K562 treated with DMSO at 1 percent for 12 hours (cell line): ENCODE data around the gene ERBB3. TPM values are rescaled to one million over a fixed set of nuclear protein-coding genes. Genes with fewer than 3 reads are reported as not detected.

Experiments used
- total RNA-seq: library from RNA; unstranded; fragments of 300-600 nt; gene quantifications from 2 replicates; pipeline ENCODE4 v1.2.3, GENCODE V29; 2022; ENCODE audit not compliant: insufficient read depth

Gene ERBB3
- 4.0 and 6.2 TPM in 2 replicates for total RNA-seq

DNA sequence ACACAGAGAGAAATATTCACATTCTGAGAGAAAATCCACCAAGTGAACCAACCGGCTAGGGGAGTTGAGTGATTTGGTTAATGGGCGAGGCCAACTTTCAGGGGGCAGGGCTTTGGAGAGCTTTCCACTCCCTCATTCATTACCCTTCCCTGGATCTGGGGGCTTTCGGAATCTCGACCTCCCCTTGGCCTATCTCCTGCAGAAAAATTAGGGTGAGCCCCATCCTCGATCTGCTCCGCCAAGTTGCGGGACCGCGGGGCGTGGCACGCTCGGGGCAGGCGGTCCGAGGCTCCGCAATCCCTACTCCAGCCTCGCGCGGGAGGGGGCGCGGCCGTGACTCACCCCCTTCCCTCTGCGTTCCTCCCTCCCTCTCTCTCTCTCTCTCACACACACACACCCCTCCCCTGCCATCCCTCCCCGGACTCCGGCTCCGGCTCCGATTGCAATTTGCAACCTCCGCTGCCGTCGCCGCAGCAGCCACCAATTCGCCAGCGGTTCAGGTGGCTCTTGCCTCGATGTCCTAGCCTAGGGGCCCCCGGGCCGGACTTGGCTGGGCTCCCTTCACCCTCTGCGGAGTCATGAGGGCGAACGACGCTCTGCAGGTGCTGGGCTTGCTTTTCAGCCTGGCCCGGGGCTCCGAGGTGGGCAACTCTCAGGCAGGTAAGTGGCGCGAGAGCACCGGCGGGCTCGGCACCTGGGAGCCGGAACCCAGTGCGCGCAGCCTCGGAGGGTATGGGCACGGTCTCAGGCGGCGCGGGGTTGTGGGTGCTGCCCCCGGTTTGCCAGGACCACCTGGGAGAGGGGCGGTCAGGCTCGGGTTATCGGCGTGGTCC, at the start of gene ERBB3:
Gene ERBB3 (plus strand): TSS at position 443 of the 833 bp plus-strand sequence. CDS start 136 bp downstream, at position 579.

DNA sequence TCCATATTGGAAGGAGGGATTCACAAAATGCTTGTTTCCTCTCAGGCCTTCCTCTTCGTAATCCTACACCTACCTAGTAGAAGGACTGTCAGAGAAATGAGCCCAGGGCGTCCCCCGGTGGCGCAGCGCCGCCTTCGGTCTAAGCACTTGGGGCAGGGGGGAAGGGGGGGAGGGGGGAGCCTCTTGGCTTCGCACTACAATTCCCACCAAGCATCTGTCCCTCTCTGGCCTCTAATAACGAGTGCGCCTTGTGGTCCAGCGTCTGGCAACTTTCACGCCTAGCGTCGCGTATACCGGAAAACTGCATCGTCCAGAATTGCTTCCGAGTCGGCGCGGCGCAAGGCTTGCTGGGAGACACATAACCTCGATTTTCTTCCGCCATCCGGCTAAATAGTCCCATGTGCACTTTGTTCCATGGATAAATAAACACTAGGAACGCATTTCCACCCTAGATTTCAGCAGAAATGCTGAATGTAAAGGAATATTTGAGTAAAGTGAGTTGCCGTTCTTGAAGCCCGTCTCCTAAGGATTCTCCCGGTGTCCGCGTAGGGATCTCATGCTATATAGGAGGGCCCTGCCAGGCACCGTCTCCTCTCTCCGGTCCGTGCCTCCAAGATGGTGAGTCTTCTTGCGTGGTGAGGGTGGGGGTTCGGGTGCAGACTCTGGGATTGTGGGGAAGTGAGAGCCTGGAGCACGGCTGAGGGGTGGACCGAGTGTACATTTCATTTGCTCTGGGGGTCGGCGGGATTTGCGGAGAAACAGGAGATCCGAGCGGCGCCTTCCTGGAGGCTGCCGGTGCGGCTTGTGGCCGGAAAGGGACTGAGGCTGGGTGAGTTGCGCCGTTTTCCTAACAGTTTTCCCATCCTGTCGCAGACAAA, 38.2 kb upstream of the ERBB3 start, which contains the start of gene RPS26:
Gene RPS26 (plus strand): TSS at position 367 of the 878 bp plus-strand sequence. CDS start 249 bp downstream, at position 616.

DNA sequence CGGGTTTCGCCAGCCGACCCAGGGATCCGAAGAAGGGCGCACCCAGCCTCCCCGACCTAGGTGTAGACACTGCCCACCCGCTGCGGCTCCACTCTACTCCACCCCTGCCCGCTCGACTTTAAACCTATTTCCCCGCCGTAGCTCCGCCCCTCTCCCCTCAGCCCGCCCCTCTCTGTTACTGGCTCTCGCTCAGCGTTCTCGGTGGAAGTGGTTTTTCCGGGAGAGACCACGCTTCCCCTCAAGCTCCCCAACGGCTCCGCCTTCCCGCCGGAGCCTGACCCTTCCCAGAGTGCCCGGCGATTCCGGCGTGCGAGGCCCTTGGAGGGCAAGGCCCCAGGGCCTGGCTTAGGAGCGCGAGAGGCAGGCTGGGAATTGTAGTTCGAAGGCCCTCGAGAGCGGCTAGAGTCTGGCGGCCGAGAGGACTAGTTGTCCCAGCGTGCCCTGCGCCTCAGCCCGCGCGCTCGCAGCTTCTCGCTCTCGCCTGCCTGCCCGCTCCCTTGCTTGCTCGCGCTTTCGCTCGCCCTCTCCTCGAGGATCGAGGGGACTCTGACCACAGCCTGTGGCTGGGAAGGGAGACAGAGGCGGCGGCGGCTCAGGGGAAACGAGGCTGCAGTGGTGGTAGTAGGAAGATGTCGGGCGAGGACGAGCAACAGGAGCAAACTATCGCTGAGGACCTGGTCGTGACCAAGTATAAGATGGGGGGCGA, 24.3 kb downstream of the ERBB3 start, which contains the start of gene PA2G4:
Gene PA2G4 (plus strand): TSS at position 451 of the 706 bp plus-strand sequence. CDS start 179 bp downstream, at position 630.

DNA sequence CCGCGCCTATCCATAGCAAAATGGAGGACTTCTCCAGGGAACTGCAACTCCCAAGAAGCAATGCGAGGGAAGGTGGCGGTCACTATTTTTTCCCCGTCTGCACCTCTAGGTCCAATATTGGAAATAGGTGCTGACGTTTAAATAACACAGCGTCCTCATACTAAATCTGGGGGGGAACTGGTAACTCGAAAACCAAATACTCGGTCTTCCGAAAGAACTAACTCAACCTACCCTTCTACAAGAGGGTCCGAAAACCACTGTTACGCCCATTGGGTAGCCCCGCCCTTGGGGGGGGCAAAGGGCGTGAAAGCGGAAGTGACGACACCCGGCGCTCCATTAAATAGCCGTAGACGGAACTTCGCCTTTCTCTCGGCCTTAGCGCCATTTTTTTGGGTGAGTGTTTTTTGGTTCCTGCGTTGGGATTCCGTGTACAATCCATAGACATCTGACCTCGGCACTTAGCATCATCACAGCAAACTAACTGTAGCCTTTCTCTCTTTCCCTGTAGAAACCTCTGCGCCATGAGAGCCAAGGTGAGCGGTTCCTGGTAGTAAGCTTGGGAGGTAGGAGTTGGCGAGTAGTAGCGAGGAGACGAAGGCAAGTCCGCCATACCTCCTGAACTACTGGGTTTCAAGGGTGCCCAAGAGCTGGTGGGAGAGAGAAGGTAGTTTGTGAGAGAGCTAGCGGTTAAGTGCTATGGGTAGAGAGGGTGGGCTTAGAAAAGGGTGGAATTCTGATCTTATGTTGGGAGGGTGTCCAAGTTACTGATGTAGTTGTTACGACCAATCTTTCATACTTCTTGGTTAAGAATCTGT, 36.5 kb downstream of the ERBB3 start, which contains the start of gene RPL41:
Gene RPL41 (plus strand): TSS at position 367 of the 815 bp plus-strand sequence.

DNA sequence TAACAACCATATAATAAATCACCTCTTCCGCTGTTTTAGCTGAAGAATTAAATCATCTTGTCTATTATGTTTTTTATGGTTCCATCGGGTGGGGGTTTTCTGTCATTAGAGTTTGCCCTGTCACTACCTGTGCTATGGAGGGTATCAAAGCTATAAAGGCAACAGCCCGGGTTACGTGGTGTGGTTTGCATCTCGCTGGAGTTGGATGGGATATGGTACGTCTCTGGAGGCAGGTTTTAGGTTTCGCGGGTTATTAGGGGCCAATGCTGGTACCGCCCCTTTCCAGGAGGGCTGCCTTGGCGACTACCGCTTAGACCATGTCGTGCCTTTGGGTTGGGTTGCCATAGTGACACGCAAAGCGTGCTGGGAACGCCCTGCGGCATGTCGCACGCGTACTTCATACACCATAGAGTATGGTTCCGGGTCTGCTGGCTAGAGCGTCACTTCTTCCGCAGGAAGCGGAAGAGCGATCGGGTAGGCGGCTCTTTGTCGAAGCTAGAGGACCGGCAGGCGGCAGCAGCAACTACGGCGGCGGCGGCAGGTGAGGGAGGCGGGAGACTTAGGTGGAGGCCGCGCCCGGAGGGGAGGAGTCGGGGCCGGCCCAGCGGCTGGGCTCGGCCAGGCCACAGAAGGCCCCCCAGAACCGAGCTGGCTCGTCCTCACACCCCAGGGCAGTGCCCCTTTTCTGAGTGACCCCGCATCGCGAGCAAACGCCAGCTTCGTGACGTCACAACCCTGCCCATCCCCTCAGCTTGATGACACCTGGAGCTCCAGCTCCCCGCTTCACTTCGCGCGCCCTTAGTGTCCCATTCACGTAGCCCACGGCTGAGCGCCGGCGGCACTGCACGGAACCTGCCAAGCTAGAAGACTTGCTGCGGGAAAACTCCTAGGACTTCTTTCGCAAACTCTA, 38.1 kb downstream of the ERBB3 start, which contains the start of gene ZC3H10:
Gene ZC3H10 (plus strand): TSS at position 489 of the 910 bp plus-strand sequence. CDS start 2,297 bp downstream, outside the sequence.

DNA sequence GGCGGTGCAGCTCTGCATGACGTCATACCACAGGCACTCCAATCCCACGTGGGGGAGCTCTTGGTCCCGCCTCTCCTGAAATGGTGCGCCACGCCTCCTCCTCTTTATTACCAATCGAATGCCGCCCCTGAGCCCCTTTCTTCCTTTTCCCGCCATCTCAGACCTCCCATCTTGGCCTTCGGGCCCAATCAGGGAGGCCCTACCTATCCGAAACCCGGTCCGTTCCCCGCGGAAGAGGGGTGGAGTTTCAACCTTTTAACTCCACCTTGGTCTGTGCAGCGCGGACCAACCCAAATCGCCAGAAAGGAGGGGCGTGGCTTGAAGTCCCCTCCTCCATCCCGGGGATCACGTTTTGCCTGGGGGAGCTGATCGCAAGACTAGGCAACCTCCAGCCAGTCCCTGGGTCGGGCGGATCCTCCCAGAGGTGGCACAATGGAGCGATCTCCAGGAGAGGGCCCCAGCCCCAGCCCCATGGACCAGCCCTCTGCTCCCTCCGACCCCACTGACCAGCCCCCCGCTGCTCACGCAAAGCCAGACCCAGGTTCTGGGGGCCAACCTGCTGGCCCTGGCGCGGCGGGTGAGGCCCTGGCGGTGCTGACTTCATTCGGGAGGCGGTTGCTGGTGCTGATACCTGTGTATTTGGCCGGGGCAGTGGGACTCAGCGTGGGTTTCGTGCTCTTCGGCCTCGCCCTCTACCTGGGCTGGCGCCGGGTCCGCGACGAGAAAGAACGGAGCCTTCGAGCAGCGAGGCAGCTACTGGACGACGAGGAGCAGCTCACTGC, 48.1 kb downstream of the ERBB3 start, which contains the start of gene ESYT1:
Gene ESYT1 (plus strand): TSS at position 380 of the 782 bp plus-strand sequence. CDS start 53 bp downstream, at position 433.

DNA sequence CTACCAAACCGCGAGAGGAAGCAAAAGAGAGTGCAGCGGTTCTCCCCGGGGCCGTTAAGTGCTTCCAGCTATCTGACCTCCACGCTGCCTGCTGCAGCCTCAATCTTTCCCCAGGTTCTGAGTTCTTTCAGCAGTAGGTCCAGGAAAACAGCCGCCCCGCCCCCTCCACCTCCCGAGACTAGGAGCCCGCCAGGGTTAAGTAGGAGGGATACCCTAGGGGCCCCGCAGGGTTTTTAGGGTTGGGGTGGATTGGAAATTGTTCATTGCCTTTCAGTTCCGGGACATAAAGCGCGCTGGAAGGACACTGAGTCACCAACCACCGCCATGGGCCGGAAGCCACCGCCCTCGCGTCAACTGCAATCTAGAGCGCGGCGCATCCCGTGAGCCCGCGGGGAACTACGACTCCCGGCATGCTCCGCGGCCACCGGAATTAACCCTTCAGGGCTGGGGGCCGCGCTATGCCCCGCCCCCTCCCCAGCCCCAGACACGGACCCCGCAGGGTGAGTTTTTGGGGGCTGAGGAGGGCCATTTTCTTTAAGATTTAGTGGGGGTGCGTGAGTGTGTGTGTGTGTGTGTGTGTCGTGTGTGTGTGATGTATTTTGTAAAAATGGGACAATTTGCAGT, 72.3 kb downstream of the ERBB3 start, which contains the start of gene MYL6B:
Gene MYL6B (plus strand): TSS at position 456 of the 624 bp plus-strand sequence. CDS start 1,332 bp downstream, outside the sequence.

Other genes with a start within 250 kb of the ERBB3 start
- 0.61 and 1.6 TPM in 2 replicates for gene MMP19, start 237.2 kb upstream of the ERBB3 start, total RNA-seq
- 25.3 and 31.8 TPM in 2 replicates for gene PYM1, start 152.3 kb upstream of the ERBB3 start, total RNA-seq
- gene DGKA, start 149.0 kb upstream of the ERBB3 start, total RNA-seq, result 20.0 and 41.3 TPM in 2 replicates
- gene PMEL, start 114.1 kb upstream of the ERBB3 start, total RNA-seq, result 1.6 and 2.3 TPM in 2 replicates
- gene CDK2, start 113.3 kb upstream of the ERBB3 start, total RNA-seq, result 60.8 and 102 TPM in 2 replicates
- 24.7 and 53.6 TPM in 2 replicates for gene RAB5B, start 106.1 kb upstream of the ERBB3 start, total RNA-seq
- 28.3 and 47.1 TPM in 2 replicates for gene SUOX, start 82.9 kb upstream of the ERBB3 start, total RNA-seq
- gene IKZF4, start 59.1 kb upstream of the ERBB3 start, total RNA-seq, result 5.5 and 28.5 TPM in 2 replicates
- 356 and 471 TPM in 2 replicates for gene RPS26, start 38.2 kb upstream of the ERBB3 start, total RNA-seq
- 117 and 191 TPM in 2 replicates for gene PA2G4, start 24.4 kb downstream of the ERBB3 start, total RNA-seq
- gene RPL41, start 36.5 kb downstream of the ERBB3 start, total RNA-seq, result 3,882 and 7,413 TPM in 2 replicates
- 3.0 and 6.0 TPM in 2 replicates for gene ZC3H10, start 38.1 kb downstream of the ERBB3 start, total RNA-seq
- gene ESYT1, start 48.1 kb downstream of the ERBB3 start, total RNA-seq, result 118 and 171 TPM in 2 replicates
- gene MYL6B, start 72.4 kb downstream of the ERBB3 start, total RNA-seq, result 39.6 and 50.9 TPM in 2 replicates
- gene MYL6, start 78.2 kb downstream of the ERBB3 start, total RNA-seq, result 825 and 1,302 TPM in 2 replicates
- 21.7 and 70.9 TPM in 2 replicates for gene SMARCC2, start 109.3 kb downstream of the ERBB3 start, total RNA-seq
- gene RNF41, start 141.8 kb downstream of the ERBB3 start, total RNA-seq, result 21.4 and 47.7 TPM in 2 replicates
- 41.0 and 51.8 TPM in 2 replicates for gene NABP2, start 144.2 kb downstream of the ERBB3 start, total RNA-seq
- gene SLC39A5, start 149.9 kb downstream of the ERBB3 start, total RNA-seq, result not detected in 2 replicates
- 9.6 and 33.7 TPM in 2 replicates for gene ANKRD52, start 178.2 kb downstream of the ERBB3 start, total RNA-seq
- 43.3 and 62.5 TPM in 2 replicates for gene COQ10A, start 186.8 kb downstream of the ERBB3 start, total RNA-seq
- 81.3 and 200 TPM in 2 replicates for gene CS, start 220.2 kb downstream of the ERBB3 start, total RNA-seq
- gene CNPY2, start 235.8 kb downstream of the ERBB3 start, total RNA-seq, result 79.7 and 93.3 TPM in 2 replicates